ENCODE data around the gene HDDC3. TPM values are rescaled to one million over a fixed set of nuclear protein-coding genes. Genes with fewer than 3 reads are reported as not detected.

The HDDC3 gene
- total and polyA plus RNA-seq, 2 donors (not counting 3 experiments of a cell fraction or from before 2014, with no cell fraction given), result 16.0 to 20.2 TPM

DNA sequence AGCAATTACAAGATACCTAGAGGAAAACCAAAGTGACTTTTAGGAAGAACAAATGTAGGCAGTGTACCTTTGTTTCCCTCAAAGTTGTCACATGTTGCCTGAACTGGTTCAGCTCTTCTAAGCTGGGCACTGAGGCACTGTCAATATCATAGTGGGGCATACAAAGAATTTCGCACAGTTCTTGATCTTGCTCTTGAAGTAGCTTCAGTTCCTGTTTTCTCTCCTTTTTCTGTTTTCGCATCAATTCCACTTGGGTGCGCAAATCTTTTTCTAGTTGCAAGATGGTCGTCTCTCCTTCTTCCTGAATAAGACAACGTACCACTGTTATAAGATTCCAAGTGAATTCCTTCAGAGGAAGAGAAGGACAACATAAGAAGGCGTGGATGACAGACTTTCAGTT is 49.3 kb upstream of the HDDC3 start:
- ChIA-PET CTCF (interaction anchor here (0.8 to 3.7 kb wide), 2 partner anchors 9 to 25 kb away, joined by 3 to 23 read pairs; no protein-coding TSS in a partner anchor), POLR2A (no interaction called here)
- Histone ChIP-seq H3K9me1 (replicated peaks; ENCODE audit: control insufficient read depth, extremely low read depth, insufficient read depth, low read length) (no peaks in the 10 kb centered on the region), H3K4me2 (ENCODE audit: insufficient read depth, low read length) (no peak overlapping the region), H3K9me3 (replicated peaks; ENCODE audit: control insufficient read depth, insufficient read depth, low read length) (no peaks in the 10 kb centered on the region), H3K4me3 (replicated peaks in 1 of 3; ENCODE audit: insufficient read depth in 1 of 3, low read depth in 1 of 3, low read length in 3 of 3) (no peak overlapping the region), H3K27ac (ENCODE audit: insufficient read depth, low read depth, low read length) (no peak overlapping the region), H3K27me3 (ENCODE audit: control insufficient read depth in 2 of 2, insufficient read depth in 2 of 2, low read length in 2 of 2) (no peaks in the 10 kb centered on the region), H3K9ac (replicated peaks; ENCODE audit: extremely low read depth, insufficient read depth, low read length) (no peak overlapping the region), H4K20me1 (replicated peaks; ENCODE audit: control insufficient read depth, extremely low read depth, insufficient read depth, low read length) (no peaks in the 10 kb centered on the region), H2AFZ (ENCODE audit: low read depth, low read length) (no peak overlapping the region), H3K36me3 (ENCODE audit: control insufficient read depth in 2 of 2, extremely low read depth in 1 of 2, insufficient read depth in 2 of 2, low read length in 2 of 2) (peaks cover 0 to 20% of the 10 kb centered on the region in 2 experiments), H3K79me2 (ENCODE audit: control insufficient read depth, insufficient read depth, low read length) (peaks cover 38% of the 10 kb centered on the region), H3K4me1 (ENCODE audit: control insufficient read depth, extremely low read depth, insufficient read depth, low read length) (no peaks in the 10 kb centered on the region)
- FAIRE-seq (peak; percentile 21), DNase-seq (ENCODE audit: low read depth, low spot score) (no peak)
- intact Hi-C loops (cut with micrococcal nuclease), result no loop called here
- no peak for TF ChIP-seq POLR2A (IDR thresholded peaks at IDR 0.05; ENCODE audit: low read depth, low read length)
- TF ChIP-seq, protein P1, sequence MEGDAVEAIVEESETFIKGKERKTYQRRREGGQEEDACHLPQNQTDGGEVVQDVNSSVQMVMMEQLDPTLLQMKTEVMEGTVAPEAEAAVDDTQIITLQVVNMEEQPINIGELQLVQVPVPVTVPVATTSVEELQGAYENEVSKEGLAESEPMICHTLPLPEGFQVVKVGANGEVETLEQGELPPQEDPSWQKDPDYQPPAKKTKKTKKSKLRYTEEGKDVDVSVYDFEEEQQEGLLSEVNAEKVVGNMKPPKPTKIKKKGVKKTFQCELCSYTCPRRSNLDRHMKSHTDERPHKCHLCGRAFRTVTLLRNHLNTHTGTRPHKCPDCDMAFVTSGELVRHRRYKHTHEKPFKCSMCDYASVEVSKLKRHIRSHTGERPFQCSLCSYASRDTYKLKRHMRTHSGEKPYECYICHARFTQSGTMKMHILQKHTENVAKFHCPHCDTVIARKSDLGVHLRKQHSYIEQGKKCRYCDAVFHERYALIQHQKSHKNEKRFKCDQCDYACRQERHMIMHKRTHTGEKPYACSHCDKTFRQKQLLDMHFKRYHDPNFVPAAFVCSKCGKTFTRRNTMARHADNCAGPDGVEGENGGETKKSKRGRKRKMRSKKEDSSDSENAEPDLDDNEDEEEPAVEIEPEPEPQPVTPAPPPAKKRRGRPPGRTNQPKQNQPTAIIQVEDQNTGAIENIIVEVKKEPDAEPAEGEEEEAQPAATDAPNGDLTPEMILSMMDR (IDR thresholded peaks at IDR 0.05; ENCODE audit: extremely low read depth in 1 of 2, insufficient read depth in 1 of 2, low read depth in 1 of 2, low read length in 2 of 2), result no peak
- no peak for TF ChIP-seq EZH2 (IDR thresholded peaks at IDR 0.05; ENCODE audit: borderline replicate concordance, low read depth, low read length, severe bottlenecking)
- TF ChIP-seq, protein P2, sequence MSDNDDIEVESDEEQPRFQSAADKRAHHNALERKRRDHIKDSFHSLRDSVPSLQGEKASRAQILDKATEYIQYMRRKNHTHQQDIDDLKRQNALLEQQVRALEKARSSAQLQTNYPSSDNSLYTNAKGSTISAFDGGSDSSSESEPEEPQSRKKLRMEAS (IDR thresholded peaks at IDR 0.05; ENCODE audit: insufficient read depth, insufficient read length), result no peak
- TF ChIP-seq GATA2 (IDR thresholded peaks at IDR 0.05; ENCODE audit: insufficient read depth, insufficient read length, low read depth, low read length), result no peak
- TF ChIP-seq JUN (IDR thresholded peaks at IDR 0.05; ENCODE audit: borderline replicate concordance, insufficient read depth, insufficient read length, low read depth), result no peak
- TF ChIP-seq MYC (IDR thresholded peaks at IDR 0.05; ENCODE audit: low read depth, low read length), result no peak
- no peak for TF ChIP-seq FOS (IDR thresholded peaks at IDR 0.05; ENCODE audit: borderline replicate concordance, insufficient read depth, low read length)
- TF ChIP-seq POLR2AphosphoS5 (IDR thresholded peaks at IDR 0.05; ENCODE audit: insufficient read depth, low read depth, low read length), result no peak
- BruUV-seq (replicated peaks), result no TSS peak
- dilution Hi-C loops (cut with MboI; ENCODE audit: extremely low pct_ligation_motif_present, low sequenced_read_pairs), result no loop called here
